Measurements from ENCODE around the gene LY6G6D. TPM values are rescaled to one million over a fixed set of nuclear protein-coding genes. Genes with fewer than 3 reads are reported as not detected.

LY6G6D gene
- total and polyA plus RNA-seq, 2 donors (not counting 3 experiments of a cell fraction or from before 2014, with no cell fraction given) = not detected

DNA sequence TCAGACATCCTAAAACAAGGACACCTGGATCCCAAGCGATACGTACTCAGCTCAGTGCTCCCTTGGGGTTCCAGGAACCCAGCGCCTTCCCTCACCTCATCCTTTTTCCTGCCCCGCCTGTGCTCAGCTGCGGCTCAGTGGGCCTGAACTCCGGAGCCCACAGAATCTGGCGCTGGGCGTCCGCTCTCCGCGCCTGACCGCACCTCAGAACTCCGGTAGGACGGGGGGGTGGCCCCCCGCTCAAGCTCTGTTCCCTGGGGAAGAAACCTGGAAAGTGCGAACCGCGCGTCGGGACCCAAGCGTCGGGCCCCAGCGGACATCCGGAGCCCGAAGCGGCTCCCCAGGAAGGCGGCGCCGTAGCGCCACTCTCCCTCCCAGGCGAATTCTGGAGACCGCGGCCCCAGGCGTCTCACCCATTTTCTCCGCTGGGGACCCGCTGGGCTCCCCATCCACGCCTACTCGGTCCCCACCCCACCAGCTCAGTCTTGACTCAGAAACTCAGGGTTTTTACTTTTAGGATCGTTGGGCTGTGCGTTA, 33.9 kb upstream of the LY6G6D start:
- DNase-seq (ENCODE audit: low read depth, low spot score) = peak; percentile 26
- TF ChIP-seq, protein P1, sequence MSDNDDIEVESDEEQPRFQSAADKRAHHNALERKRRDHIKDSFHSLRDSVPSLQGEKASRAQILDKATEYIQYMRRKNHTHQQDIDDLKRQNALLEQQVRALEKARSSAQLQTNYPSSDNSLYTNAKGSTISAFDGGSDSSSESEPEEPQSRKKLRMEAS (IDR thresholded peaks at IDR 0.05; ENCODE audit: insufficient read depth, insufficient read length) = no peak
- no peak for TF ChIP-seq JUN (IDR thresholded peaks at IDR 0.05; ENCODE audit: borderline replicate concordance, insufficient read depth, insufficient read length, low read depth)
- TF ChIP-seq FOS (IDR thresholded peaks at IDR 0.05; ENCODE audit: borderline replicate concordance, insufficient read depth, low read length) = no peak
- TF ChIP-seq GATA2 (IDR thresholded peaks at IDR 0.05; ENCODE audit: insufficient read depth, insufficient read length, low read depth, low read length) = no peak
- peak; percentile 68 for TF ChIP-seq POLR2A (IDR thresholded peaks at IDR 0.05; ENCODE audit: low read depth, low read length)
- no peak for TF ChIP-seq MYC (IDR thresholded peaks at IDR 0.05; ENCODE audit: low read depth, low read length)
- TF ChIP-seq POLR2AphosphoS5 (IDR thresholded peaks at IDR 0.05; ENCODE audit: insufficient read depth, low read depth, low read length) = peak; percentile 54
- TF ChIP-seq EZH2 (IDR thresholded peaks at IDR 0.05; ENCODE audit: borderline replicate concordance, low read depth, low read length, severe bottlenecking) = no peak
- TF ChIP-seq, protein P2, sequence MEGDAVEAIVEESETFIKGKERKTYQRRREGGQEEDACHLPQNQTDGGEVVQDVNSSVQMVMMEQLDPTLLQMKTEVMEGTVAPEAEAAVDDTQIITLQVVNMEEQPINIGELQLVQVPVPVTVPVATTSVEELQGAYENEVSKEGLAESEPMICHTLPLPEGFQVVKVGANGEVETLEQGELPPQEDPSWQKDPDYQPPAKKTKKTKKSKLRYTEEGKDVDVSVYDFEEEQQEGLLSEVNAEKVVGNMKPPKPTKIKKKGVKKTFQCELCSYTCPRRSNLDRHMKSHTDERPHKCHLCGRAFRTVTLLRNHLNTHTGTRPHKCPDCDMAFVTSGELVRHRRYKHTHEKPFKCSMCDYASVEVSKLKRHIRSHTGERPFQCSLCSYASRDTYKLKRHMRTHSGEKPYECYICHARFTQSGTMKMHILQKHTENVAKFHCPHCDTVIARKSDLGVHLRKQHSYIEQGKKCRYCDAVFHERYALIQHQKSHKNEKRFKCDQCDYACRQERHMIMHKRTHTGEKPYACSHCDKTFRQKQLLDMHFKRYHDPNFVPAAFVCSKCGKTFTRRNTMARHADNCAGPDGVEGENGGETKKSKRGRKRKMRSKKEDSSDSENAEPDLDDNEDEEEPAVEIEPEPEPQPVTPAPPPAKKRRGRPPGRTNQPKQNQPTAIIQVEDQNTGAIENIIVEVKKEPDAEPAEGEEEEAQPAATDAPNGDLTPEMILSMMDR (IDR thresholded peaks at IDR 0.05; ENCODE audit: extremely low read depth in 1 of 2, insufficient read depth in 1 of 2, low read depth in 1 of 2, low read length in 2 of 2) = peak in 1 of 2 donors; percentile 31
- peaks cover 0 to under 1% of the 10 kb centered on the region in 2 experiments for H3K36me3 ChIP-seq (ENCODE audit: control insufficient read depth in 2 of 2, extremely low read depth in 1 of 2, insufficient read depth in 2 of 2, low read length in 2 of 2)
- FAIRE-seq = no peak
- ChIA-PET POLR2A (interaction anchor here (0.6 kb wide), 1 partner anchor 56 kb away, joined by 3 read pairs; no protein-coding TSS in a partner anchor), CTCF (interaction anchor here (0.6 to 3.5 kb wide), 15 partner anchors 8 to 271 kb away, joined by 3 to 44 read pairs (median 6); partner anchors contain the start of genes ABHD16A, DDAH2, HSPA1B and MSH5)
- dilution Hi-C loops (cut with MboI; ENCODE audit: extremely low pct_ligation_motif_present, low sequenced_read_pairs) (no loop called here), intact Hi-C loops (cut with micrococcal nuclease) (loop anchor here (1.0 to 2.0 kb wide), 3 partner anchors 14 to 208 kb away; partner anchors contain the start of genes ABHD16A and CSNK2B)
- no peaks in the 10 kb centered on the region for H3K79me2 ChIP-seq (ENCODE audit: control insufficient read depth, insufficient read depth, low read length)
- peaks cover 8% of the 10 kb centered on the region for H3K4me1 ChIP-seq (ENCODE audit: control insufficient read depth, extremely low read depth, insufficient read depth, low read length)
- H3K27ac ChIP-seq (ENCODE audit: insufficient read depth, low read depth, low read length) = peak overlapping the region; percentile 18
- H3K9me3 ChIP-seq (replicated peaks; ENCODE audit: control insufficient read depth, insufficient read depth, low read length) = no peaks in the 10 kb centered on the region
- no peaks in the 10 kb centered on the region for H4K20me1 ChIP-seq (replicated peaks; ENCODE audit: control insufficient read depth, extremely low read depth, insufficient read depth, low read length)
- peak overlapping the region; percentile 94 for H2AFZ ChIP-seq (ENCODE audit: low read depth, low read length)
- no peaks in the 10 kb centered on the region for H3K9me1 ChIP-seq (replicated peaks; ENCODE audit: control insufficient read depth, extremely low read depth, insufficient read depth, low read length)
- H3K4me2 ChIP-seq (ENCODE audit: insufficient read depth, low read length) = peak overlapping the region; percentile 65
- BruUV-seq (replicated peaks) = TSS peak; percentile 57
- peak overlapping the region; percentile 18 to 59 (median 47) for H3K4me3 ChIP-seq (replicated peaks in 1 of 3; ENCODE audit: insufficient read depth in 1 of 3, low read depth in 1 of 3, low read length in 3 of 3)
- peak overlapping the region; percentile 30 for H3K9ac ChIP-seq (replicated peaks; ENCODE audit: extremely low read depth, insufficient read depth, low read length)
- H3K27me3 ChIP-seq (ENCODE audit: control insufficient read depth in 2 of 2, insufficient read depth in 2 of 2, low read length in 2 of 2) = no peaks in the 10 kb centered on the region

All from endothelial cell of umbilical vein (primary cell).